ENCODE data around the gene ESR2.
"Not testable (repeated sequence)": the region's sequence is repeated elsewhere in the genome, so short reads cannot be mapped to it uniquely, and the experiment has no call there.

The ESR2 gene

DNA sequence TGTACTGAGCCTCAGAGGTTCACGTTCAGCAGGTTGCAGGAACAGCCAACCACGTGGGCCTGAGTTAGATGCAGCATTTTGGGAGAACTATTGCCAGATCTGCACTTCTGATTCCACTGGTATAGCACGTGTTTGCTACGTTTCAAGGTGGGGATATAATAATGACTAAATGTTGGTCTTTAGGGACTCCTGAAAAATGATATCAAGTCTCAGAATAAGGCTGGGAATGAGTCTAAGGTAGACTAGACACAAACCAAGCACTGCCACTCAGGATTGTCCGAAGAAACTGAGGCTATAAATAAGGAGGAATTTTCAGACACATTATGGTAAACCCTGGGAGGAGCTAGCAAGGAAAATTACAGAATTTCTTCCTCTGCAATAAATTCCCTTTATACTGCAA, 98.1 kb downstream of the ESR2 start:
- DNase-seq = no peak

DNA sequence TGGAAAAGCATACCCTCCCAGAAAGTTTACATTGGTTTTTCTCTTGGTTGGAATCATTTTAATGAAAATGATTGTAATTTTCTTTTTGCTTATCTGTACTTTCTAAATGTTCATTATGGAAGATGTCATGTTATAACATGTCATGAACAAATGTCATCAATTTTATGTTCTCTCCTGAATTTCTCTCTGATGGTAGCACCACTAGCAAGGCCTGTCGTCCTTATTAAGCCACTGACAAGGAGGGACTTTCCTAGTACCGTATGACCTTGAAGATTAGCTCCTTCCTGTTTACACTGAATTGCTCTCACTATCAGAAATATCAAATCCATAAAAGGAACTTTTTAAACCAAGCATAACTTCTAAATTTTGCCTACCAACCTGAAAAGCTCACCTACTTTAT, 99.0 kb downstream of the ESR2 start:
- DNase-seq = no peak

DNA sequence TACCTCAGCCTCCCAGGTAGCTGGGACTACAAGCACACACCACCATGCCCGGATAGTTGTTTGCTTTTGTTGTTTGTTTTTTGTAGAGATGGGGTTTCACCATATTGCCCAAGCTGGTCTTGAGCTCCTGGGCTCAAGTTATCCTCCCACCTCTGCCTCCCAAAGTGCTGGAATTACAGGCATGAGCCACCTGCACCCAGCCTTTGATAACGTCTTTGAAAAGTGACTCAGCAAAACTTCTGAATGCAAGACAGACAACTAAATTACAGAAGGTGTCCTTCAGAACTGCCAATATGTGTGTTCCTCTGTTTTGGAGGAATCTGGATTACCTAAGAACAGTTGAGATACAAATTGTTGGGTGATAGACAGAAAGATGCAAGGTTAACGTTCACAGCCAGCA, 99.8 kb downstream of the ESR2 start:
- DNase-seq = no peak

DNA sequence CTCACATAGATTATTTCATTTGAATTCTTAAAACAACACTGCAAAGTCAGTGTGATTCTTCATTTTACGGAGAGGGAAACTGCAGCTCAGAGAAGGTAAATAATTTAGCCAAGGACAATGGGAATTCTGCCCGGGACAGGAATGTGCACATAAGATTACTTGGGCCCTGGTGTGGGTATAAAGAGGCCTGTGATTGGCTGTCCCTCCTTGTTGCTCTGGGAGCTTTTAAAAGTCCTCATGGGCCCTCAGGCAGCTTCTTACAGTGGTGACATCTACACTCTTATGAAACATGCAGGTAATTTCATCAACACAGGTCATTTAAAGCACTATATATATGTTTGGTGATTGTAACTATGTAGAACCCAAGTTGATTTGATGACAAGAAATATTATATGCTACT, 100.3 kb downstream of the ESR2 start:
- DNase-seq = no peak

DNA sequence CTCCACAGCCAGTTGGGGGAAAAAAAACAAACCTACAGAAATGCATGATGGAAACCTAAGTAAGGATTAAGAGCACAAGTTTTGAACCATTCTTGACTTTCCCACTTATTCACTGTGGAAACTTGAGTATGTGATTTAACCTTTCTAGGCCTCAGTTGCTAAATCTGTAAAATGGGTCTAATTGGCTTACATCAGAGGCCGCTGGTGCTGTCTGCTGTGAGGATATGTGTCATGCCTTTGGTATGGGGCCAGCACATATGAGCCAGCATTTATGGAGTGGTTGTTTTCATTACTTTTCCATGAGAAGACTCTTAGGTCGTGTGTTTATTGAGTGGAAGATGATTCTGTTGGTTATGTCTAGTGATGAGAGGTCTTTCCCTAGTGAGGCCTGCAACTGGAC, 102.4 kb downstream of the ESR2 start:
- DNase-seq = no peak

GRCh38 chr14:64190974-64191502, 103.1 kb downstream of the ESR2 start:
- no peak for DNase-seq

GRCh38 chr14:64187331-64187730, 106.8 kb downstream of the ESR2 start:
- DNase-seq = no peak

DNA sequence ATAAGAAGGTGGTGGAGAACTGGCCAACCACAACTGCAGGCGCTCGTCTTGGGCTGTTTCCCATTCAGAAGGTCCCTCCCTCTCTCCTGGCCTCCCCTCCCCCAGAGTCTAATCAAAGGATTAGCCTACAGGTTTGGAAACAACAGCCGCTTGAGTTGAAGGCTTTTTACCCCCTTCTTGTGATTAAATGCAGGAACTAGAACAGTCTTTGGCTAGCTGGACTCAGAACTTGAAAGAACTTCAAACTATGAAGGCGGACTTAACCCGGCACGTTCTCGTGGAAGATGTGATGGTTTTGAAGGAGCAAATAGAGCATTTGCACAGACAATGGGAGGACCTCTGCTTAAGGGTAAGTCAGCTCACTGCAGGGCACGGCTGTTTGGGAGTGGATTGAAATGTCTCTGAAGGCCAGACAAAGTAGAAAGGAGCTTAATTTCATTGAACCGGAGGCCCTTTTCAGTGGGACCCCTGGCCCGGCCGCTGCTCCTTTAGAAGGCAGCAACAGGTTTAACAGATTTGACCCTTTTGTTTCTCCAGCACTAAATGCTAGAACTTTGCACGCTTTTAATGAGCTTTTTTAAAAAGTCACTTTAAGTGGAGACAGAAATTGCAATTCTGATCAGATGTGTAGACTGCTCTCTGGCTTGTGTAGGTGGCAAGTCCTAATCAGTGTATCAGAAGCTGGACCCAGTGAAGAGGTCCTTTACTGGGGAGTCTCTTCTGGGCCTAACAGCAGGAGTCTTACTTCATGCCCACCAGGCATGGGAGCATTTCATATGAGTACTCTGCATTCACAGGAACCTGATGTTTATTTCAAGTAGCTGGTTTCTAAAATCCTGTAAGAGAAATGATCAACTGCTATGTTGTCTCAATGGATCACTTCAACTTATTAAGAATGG, 107.7 kb downstream of the ESR2 start:
- DNase-seq = no peak

- no peak for DNase-seq
Measured at GRCh38 chr14:64185184-64185583, 109.0 kb downstream of the ESR2 start.

- no peak for DNase-seq
Measured at GRCh38 chr14:64184103-64184729, 110.0 kb downstream of the ESR2 start.

- not testable (repeated sequence) for DNase-seq
Measured at GRCh38 chr14:64182908-64183307, 111.3 kb downstream of the ESR2 start.

DNA sequence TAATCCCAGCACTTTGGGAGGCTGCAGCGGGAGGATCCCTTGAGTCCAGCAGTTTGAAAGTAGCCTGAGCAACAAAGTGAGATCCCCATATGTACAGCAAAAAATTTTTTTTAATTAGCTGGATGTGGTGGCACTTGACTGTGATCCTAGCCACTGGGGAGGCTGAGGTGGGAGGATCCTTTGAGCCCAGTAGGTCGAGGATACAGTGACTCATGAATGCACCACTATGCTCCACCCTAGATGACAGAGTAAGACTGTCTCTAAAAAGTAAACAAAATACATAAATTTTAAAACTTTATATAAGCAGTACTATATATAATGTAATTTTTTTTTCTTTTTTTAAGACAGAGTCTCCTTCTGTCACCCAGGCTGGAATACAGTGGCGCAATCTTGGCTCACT, 115.4 kb downstream of the ESR2 start:
- no peak for DNase-seq

GRCh38 chr14:64176330-64176729, 117.8 kb downstream of the ESR2 start:
- no peak for DNase-seq

- peak; percentile 29 for DNase-seq
Measured at GRCh38 chr14:64174922-64175782, 119.0 kb downstream of the ESR2 start.

DNA sequence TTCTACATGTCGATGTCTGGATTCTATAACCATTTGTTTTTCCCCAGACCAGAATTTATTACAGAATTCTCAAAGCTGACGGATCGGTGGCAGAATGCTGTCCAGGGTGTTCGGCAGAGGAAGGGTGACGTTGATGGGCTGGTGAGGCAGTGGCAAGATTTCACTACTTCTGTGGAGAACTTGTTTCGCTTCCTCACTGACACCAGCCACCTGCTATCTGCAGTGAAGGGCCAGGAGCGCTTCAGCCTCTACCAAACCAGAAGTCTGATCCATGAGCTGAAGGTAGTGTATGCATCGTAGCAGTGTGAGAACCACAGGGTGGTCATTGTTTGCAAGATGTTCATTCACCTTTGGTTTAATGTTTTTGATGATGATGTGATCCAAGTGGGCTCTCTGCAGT, 124.0 kb downstream of the ESR2 start:
- no peak for DNase-seq

GRCh38 chr14:64159588-64159987, 134.6 kb downstream of the ESR2 start:
- DNase-seq = no peak

GRCh38 chr14:64158608-64159007, 135.6 kb downstream of the ESR2 start:
- no peak for DNase-seq

DNA sequence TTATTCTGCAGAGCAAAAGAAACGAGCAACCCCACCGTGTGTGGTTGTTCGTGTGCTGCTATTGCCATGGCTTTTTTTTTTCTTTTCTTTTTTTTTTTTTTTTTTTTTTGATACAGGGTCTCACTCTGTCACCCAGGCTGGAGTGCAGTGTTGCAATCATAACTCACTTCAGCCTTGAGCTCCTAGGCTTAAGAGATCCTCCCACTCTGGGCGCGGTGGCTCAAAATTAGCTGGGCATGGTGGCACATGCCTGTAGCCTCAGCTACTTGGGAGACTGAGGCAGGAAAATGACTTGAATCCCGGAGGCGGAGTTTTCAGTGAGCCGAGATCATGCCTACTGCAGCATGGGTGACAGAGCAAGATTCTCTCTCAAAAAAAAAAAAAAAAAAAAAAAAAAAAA, 144.2 kb downstream of the ESR2 start:
- DNase-seq = no peak

GRCh38 chr14:64147126-64147790, 146.9 kb downstream of the ESR2 start:
- DNase-seq = no peak

DNA sequence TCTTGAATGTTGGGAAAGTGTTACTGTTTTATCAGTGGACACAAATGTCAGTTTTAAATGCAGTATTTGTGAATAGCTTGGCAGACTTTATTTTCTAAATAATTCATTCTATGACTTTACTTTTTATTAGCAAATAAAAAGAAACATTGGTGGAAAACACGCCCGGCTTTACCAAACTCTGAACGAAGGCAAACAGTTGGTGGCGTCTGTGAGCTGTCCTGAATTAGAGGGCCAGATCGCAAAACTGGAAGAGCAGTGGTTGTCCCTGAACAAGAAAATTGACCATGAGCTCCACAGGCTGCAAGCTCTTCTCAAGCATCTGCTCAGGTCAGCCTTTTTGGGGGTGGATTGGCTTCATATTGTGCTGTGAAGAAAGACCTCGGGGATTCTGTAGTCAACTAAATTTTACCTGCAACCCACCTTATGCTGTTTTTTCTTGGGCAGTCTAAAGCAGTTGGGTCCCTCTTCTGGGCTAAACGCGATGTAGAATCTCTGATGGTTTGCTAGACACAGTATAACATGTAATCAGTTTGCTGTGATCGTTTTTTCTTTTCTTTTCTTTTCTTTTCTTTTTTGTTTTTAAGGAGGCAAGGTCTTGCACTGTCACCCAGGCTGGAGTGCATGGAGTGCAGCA, 156.4 kb downstream of the ESR2 start:
- DNase-seq = no peak

DNA sequence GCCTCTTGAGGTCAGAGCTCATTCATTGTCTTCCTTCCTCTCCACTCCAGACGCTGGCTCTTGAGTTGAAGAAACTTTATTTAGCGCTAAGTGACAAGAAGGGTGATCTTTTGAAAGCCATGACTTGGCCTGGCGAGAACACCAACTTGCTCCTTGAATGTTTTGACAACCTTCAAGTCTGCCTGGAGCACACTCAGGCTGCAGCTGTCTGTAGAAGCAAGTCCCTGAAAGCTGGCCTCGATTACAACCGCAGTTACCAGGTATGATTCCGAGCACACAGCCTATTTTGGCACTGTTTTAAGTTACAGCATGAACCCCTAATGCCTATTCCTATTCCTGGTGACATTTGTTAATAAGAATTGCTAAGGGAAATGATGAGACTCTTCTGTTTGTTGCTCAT, 167.6 kb downstream of the ESR2 start:
- no peak for DNase-seq

GRCh38 chr14:64125270-64125669, 168.9 kb downstream of the ESR2 start:
- no peak for DNase-seq
